Measurements from ENCODE around the gene BOK.

BOK gene

DNA sequence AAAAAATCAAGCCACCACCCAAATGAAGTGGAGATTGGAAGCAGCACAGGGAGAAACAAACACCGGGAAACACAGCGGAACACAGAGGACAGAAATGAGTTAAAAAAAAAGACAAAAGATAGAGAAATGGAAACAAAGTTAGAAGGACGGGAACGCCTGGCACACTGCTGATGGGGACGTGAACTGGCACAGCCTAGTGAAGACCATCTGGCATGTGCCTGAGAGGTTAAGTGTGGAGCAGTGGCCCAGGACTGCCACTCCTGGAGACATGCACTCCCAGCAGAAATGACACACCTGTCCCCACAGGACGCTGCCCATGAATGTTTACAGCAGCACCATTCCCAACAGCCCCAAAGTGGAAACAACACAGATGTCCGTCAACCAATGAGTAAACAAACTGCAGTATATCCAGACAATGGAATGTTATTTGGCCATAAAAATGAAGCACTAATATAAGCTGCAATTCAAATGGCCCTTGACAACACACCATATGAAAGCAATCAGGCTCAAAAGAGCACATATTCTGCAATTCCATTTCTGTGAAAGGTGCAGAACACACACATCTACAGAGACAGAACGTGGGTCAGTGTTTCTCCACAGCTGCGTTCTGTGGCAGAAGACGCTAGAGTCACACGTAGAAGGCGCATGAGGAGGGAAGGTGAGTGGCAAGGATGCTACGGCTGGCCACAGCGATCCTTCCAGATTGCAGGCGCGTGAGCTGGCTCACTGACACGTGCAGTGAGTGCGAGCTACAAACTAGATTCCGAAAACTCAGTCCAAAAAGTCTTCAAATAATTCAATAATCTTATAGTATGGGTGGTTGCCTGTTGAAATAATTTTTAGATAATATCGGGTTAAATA, 53.8 kb downstream of the BOK start:
- in situ Hi-C loops (cut with MboI; ENCODE audit: low pct_unique_long_range_greater_than_20kb, low sequenced_read_pairs, unreplicated experiment), result no loop called here
- DNase-seq (ENCODE audit: low spot score), result no peak
- no peak for TF ChIP-seq CTCF (IDR thresholded peaks at IDR 0.05; ENCODE audit: extremely low read depth, insufficient read depth, missing control alignments)

DNA sequence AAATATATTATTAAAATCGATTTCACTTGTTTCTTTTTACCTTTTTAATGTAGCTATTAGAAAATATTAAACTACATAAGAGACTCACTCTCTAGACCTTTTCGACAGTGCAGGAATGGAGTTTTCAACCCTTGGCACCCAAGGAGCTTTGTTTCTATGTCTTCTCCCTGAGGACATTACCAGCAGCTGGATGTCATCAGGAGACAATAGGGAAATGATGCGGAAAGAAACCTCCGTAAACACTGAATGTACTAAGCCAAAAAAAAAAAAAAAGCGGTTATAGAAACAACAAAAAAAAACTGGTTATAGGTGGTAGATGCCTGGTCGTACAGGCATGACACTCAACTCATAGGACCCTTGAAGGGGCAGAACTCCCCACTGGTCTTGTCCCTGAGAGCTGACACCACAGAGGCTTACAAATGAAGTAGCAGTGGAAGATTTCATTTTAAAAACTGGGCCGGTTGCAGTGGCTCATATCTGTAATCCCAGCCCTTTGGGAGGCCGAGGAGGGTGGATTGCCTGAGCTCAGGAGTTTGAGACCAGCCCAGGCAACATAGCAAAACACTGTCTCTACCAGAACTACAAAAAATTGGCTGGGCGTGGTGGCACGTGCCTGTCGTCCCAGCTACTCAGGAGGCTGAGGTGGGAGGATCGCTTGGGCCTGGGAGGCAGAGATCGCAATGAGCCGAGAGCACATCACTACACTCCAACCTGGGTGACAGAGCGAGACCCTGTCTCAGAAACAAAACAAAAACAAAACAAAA, 54.7 kb downstream of the BOK start:
- in situ Hi-C loops (cut with MboI; ENCODE audit: low pct_unique_long_range_greater_than_20kb, low sequenced_read_pairs, unreplicated experiment), result no loop called here
- no peak for DNase-seq (ENCODE audit: low spot score)
- no peak for TF ChIP-seq CTCF (IDR thresholded peaks at IDR 0.05; ENCODE audit: extremely low read depth, insufficient read depth, missing control alignments)

GRCh38 chr2:241615041-241615440, 56.5 kb downstream of the BOK start:
- no peak for TF ChIP-seq CTCF (IDR thresholded peaks at IDR 0.05; ENCODE audit: extremely low read depth, insufficient read depth, missing control alignments)
- in situ Hi-C loops (cut with MboI; ENCODE audit: low pct_unique_long_range_greater_than_20kb, low sequenced_read_pairs, unreplicated experiment), result no loop called here
- DNase-seq (ENCODE audit: low spot score), result no peak

GRCh38 chr2:241615522-241616052, 57.0 kb downstream of the BOK start:
- no peak for DNase-seq (ENCODE audit: low spot score)
- in situ Hi-C loops (cut with MboI; ENCODE audit: low pct_unique_long_range_greater_than_20kb, low sequenced_read_pairs, unreplicated experiment), result no loop called here
- no peak for TF ChIP-seq CTCF (IDR thresholded peaks at IDR 0.05; ENCODE audit: extremely low read depth, insufficient read depth, missing control alignments)

- TF ChIP-seq CTCF (IDR thresholded peaks at IDR 0.05; ENCODE audit: extremely low read depth, insufficient read depth, missing control alignments), result no peak
- DNase-seq (ENCODE audit: low spot score), result no peak
- in situ Hi-C loops (cut with MboI; ENCODE audit: low pct_unique_long_range_greater_than_20kb, low sequenced_read_pairs, unreplicated experiment), result no loop called here
Measured at GRCh38 chr2:241616168-241617125, 57.9 kb downstream of the BOK start.

Data from GM13977 (cell line).